Dedifferentiated amniotic fluid mesenchymal stem cell (primary cell): ENCODE data around the gene TMEM169.

Experiments used
- DNase-seq: peaks from one replicate; pipeline ENCODE4 v3.0.0-alpha.2; 2016; ENCODE audit errors: extremely low spot score

The TMEM169 gene, protein sequence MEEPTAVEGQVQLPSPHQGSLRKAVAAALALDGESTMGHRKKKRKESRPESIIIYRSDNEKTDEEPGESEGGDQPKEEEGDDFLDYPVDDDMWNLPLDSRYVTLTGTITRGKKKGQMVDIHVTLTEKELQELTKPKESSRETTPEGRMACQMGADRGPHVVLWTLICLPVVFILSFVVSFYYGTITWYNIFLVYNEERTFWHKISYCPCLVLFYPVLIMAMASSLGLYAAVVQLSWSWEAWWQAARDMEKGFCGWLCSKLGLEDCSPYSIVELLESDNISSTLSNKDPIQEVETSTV

GRCh38 chr2:216081487-216082116 is at the start of gene TMEM169, which contains the start of gene PECR:
Gene TMEM169, plus strand, starts transcription at chr2:216081919. Its CDS starts 14,045 bp downstream, at chr2:216095964.
Gene PECR, minus strand, starts transcription at chr2:216081809. Its CDS starts 68 bp downstream, at chr2:216081741.
- DNase-seq = peak; percentile 39

DNA sequence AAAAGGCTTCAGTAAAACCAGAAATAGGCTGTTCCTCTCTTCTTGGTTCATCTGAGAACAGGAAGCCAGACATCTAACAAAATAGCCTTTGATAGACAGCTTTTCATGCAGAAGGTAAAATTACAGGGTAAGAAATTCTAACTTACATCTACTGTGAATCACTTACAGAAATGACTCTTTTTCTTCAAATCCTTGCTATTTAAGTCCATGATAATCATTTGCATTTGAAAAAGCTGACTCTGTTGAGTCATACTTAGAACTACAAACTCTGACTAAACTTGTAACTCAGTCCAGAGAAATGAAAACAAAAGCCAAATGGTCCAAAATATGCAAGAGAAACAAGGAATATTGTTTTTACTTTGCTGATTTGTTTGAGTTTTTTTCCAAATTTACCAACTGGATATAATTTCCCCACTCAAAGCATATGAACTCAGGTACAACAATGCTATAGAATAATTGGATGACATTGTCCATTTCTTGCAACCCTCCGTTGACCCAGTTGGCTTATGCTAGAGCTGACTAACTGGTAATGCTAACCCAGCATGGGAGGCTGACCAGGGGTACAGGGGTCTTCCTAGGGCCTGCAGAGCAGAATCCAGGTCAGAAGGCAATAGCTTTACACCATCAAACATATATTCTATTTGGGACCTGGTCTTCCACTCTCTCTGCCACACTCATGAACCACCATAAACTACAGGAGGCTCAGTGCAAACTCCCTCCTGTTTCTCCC is 49.6 kb upstream of the TMEM169 start:
- DNase-seq = peak; percentile 79

DNA sequence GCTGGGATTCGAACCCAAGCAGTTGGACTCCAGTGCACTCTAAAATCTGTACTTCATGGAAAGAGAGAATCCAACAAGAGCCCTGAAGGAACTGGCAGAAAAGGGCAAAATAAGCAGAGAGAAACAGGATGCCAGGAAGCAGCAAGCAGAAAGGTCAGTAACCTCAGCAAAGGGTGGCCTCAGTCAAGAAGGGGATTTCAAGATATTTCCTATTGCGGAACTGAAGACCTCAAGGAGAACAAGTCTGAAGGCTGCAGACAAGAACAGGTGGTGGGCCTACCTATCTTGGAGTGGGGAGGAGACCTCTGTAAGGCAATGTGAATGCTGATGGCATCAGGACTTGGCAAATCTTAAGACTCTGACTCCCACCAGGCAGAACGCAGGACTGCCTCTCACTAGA is 48.3 kb upstream of the TMEM169 start:
- no peak for DNase-seq

- peak; percentile 41 for DNase-seq
Measured at GRCh38 chr2:216034065-216034464, 47.7 kb upstream of the TMEM169 start.

- no peak for DNase-seq
Measured at GRCh38 chr2:216039918-216040317, 41.8 kb upstream of the TMEM169 start.

- DNase-seq = no peak
Measured at GRCh38 chr2:216041438-216041837, 40.3 kb upstream of the TMEM169 start.

- no peak for DNase-seq
Measured at GRCh38 chr2:216043949-216044348, 37.8 kb upstream of the TMEM169 start.

DNA sequence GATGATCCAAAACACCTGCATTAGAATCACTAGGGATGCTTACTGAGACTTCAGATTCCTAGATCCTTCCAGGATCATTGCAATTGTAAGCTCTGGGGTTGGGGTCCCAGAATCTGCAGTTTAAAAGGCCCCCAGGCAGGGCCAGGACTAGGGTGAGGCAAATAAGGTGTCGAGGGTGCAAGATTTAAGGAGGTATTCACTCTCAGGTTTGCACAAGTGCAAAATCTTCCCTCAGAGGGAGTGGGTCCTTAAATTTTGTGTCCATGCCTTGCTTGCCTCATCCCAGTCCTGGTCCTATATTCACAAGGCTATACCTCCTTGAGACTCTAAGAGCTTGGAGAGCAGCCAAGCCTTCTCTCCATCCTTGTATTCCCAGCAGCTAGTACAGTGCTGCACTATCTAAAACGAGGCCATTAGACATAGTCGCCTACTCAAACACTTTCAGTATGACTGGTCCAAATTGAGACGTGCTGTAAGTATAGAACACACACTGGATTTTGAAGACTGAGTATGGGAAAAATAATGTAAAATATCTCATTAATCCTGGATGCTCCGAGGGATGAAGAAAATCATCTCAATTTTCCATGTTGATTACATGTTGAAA is 36.7 kb upstream of the TMEM169 start:
- DNase-seq = no peak

DNA sequence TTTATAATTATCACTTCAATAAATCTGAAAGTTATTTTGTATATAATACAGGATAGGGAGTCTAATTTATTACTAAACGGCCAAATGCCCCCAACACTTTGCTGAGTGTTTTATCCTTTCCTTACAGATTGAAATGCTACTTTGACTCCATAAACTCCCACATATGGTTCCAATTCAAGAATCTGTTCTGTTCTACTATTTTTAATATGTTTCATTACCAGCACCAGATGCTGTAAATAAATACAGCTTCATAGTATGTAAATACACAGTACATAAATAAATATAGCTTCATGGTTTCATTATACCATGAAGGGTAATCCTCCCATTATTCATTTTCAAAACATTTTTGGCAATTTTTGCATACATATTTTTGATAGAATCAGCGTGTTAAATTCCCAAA is 34.3 kb upstream of the TMEM169 start:
- DNase-seq = no peak

DNA sequence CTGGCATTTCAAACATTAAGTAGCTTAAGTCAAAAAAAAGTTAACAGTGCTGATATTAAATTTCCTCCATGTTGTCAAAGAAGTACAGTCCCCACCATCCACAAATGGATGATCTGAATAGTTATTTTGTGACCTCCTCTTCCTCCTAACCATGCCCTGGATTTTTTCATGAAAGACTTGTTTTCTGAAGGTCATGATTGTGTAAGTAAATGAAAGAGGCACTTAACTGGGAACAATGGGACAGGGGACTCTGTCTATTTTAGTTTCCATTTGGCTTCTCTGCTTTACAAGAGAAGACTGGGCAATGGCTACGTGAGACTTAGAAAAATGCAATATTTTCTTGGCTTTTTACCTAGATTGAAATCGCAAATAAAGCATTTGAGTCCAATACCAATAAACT is 32.3 kb upstream of the TMEM169 start:
- DNase-seq = no peak

GRCh38 chr2:216051350-216051749 is 30.4 kb upstream of the TMEM169 start:
- DNase-seq = no peak

GRCh38 chr2:216052420-216052819 is 29.3 kb upstream of the TMEM169 start:
- no peak for DNase-seq

- no peak for DNase-seq
Measured at GRCh38 chr2:216055680-216056079, 26.0 kb upstream of the TMEM169 start.

GRCh38 chr2:216056739-216057138 is 25.0 kb upstream of the TMEM169 start:
- no peak for DNase-seq

DNA sequence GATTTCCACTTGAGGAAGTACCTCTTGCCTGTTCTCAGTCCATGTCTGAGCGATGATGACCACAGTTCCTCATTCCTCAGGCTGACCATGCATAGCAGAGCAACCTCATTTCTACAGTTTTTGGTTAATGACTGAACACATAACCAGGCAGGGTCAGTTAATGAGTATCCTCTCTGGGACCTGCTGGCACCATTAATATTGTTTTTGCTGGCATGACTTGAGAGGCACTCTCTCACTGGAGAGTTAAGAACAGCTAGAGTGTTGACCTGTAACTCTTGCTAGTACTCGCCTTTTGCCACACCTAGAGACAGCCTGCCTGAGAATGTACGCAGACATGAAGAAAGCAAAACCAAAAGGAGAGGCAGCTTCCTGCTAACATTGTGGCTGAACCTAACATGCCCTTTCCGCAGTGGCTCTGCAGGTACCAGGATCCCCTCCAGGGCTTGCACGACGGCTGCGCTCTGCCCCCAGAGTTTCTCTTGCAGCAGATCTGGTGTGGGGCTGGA is 24.0 kb upstream of the TMEM169 start:
- DNase-seq = no peak

DNA sequence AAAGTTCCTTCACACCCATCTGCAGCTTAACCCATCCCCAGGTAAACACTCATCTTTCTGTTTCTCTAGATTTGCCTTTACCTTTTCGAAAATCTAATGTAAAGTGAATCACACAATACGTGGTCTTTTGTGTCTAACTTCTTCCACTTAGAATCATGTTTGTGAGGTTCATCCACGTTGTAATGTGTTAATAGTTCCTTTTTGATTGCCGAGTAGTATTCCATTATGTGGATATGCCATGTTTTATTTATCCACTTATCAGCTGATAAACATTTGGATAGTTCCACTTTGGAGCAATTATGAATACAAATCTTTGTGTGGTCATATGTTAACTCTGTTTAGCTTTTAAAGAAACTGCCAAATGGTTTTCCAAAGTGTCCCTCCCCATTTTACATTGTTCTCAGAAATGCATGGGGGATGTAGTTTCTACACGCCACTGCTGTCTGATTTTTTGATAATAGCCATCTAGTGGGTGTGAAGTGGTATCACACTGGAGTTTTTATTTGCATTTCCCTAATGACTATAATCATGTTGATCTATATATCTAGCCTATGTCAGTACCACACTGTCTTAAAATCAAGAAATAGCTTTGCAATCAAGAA is 22.4 kb upstream of the TMEM169 start:
- DNase-seq = no peak

- no peak for DNase-seq
Measured at GRCh38 chr2:216064014-216064630, 17.6 kb upstream of the TMEM169 start.

GRCh38 chr2:216064665-216065064 is 17.1 kb upstream of the TMEM169 start:
- DNase-seq = no peak

DNA sequence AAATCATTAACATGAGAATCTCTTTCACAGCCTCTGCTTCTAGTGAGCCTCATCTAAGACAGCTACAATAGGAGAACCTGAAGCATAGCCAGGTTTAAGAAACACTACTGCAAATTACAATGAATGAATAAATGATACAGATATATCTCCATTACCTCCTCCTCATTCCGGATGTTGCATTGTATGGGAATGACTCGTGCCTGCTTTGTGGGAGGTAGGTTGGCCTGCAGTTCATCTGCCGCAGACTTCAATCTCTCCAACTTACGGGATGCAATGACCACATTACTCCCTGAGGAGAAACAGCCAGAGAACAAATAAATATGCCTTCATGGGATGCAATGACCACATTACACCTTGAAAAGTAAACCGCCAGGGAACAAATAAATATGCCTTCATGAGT is 15.5 kb upstream of the TMEM169 start:
- DNase-seq = no peak

DNA sequence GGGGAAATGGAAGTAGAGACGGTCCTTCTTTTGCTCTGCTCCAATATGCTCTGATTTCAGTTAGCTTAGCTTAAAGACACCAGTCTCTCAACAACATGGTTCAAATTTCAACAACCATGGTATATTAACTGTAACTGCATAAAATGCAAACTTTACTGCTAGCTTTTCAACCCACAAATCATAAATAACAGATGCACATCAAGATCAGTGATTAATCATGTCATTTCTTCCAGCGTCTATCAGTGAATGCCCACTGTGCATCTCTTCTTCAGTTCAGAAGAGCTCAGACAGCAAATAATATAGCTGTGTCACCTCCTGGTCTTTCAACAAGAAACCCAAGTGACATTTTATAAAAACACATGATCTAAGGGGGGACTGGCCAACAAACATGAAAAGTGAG is 12.7 kb upstream of the TMEM169 start:
- no peak for DNase-seq

- DNase-seq = no peak
Measured at GRCh38 chr2:216070195-216070594, 11.5 kb upstream of the TMEM169 start.
